Coronary artery (tissue), 2 donors: ENCODE data around the gene BEND6.
"Not testable (repeated sequence)": the region's sequence is repeated elsewhere in the genome, so short reads cannot be mapped to it uniquely, and the experiment has no call there.

ENCODE experiments used
- DNase-seq: peaks from one replicate; pipeline ENCODE4 v3.0.0-alpha.2; 2017; ENCODE audit warnings: low spot score
- H3K27ac ChIP-seq, 2 donors: fragments of 200-600 bp; sonication (generic); one replicate each; pipeline ENCODE4 v1.5.1; 2016 to 2019
- H3K4me3 ChIP-seq: fragments of 200-600 bp; sonication (generic); 2 replicates; pipeline ENCODE4 v1.5.1; 2016; ENCODE audit warnings: mild to moderate bottlenecking, moderate library complexity
- CTCF ChIP-seq: fragments of 200-600 bp; sonication (generic); IDR thresholded peaks from one replicate; pipeline ENCODE4 v1.5.1; 2019; ENCODE audit warnings: antibody characterized with exemption

The BEND6 gene

GRCh38 chr6:57026001-57026400 is 71.1 kb downstream of the BEND6 start:
- no peak overlapping the region for H3K27ac ChIP-seq
- TF ChIP-seq CTCF: no peak
- no peak overlapping the region for H3K4me3 ChIP-seq
- DNase-seq: no peak

- DNase-seq: no peak
- no peak overlapping the region for H3K27ac ChIP-seq
- no peak for TF ChIP-seq CTCF
- no peak overlapping the region for H3K4me3 ChIP-seq
These were observed 72.4 kb downstream of the BEND6 start for GRCh38 chr6:57027301-57027700.

GRCh38 chr6:57029213-57029612 is 74.3 kb downstream of the BEND6 start:
- Histone ChIP-seq H3K4me3 (no peak overlapping the region), H3K27ac (no peak overlapping the region)
- TF ChIP-seq CTCF: no peak
- DNase-seq: no peak

GRCh38 chr6:57033228-57033627 is 78.3 kb downstream of the BEND6 start:
- DNase-seq: no peak
- no peak overlapping the region for H3K4me3 ChIP-seq
- no peak overlapping the region for H3K27ac ChIP-seq
- no peak for TF ChIP-seq CTCF

GRCh38 chr6:57035549-57035948 is 80.6 kb downstream of the BEND6 start:
- Histone ChIP-seq H3K27ac (no peak overlapping the region), H3K4me3 (no peak overlapping the region)
- no peak for DNase-seq
- TF ChIP-seq CTCF: no peak

GRCh38 chr6:57038906-57039305 is 84.0 kb downstream of the BEND6 start:
- no peak for DNase-seq
- Histone ChIP-seq H3K4me3 (no peak overlapping the region), H3K27ac (no peak overlapping the region)
- TF ChIP-seq CTCF: no peak

- Histone ChIP-seq H3K4me3 (no peak overlapping the region), H3K27ac (no peak overlapping the region)
- TF ChIP-seq CTCF: no peak
- no peak for DNase-seq
These were observed 85.1 kb downstream of the BEND6 start for GRCh38 chr6:57040011-57040410.

- H3K4me3 ChIP-seq, H3K27ac ChIP-seq, DNase-seq: not testable (repeated sequence)
These were observed 89.2 kb downstream of the BEND6 start for GRCh38 chr6:57044061-57044460.
